GM21515 (cell line): ENCODE data around the gene LCE1F.

Experiments
- ATAC-seq: cut with Tn5 transposase; IDR thresholded peaks from one replicate; pipeline ENCODE4 v1.9.1; 2021; ENCODE audit not compliant: unreplicated experiment

The LCE1F gene, protein sequence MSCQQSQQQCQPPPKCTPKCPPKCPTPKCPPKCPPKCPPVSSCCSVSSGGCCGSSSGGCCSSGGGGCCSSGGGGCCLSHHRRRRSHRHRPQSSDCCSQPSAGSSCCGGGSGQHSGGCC

DNA sequence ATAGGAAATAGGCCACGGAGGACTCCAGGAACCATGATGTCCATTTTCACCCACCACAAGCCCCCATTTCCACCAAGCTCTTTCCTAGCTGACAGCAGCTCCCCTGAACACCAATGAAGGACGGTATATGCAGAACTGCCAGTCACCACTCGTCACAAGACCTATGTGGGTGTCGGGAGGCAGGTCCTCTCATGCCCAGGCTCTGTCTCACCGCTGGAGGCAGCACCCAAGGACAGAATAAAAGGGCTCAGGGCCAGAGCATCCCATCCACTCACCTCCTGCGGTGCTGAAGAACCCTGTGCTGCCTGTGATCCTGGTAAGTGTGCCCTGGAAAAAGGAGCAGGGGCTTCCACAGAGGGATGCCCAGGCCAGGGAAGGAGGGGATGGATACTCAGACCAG, at the start of gene LCE1F:
LCE1F (plus strand) TSS at position 266 of the 400 bp plus-strand sequence. CDS start 1,232 bp downstream, outside the sequence.
- ATAC-seq = no peak

- ATAC-seq = no peak
Observed at GRCh38 chr1:152725261-152725660, 49.7 kb upstream of the LCE1F start.

GRCh38 chr1:152728986-152729385, 46.0 kb upstream of the LCE1F start:
- ATAC-seq = no peak

GRCh38 chr1:152735648-152736047, 39.3 kb upstream of the LCE1F start:
- no peak for ATAC-seq

GRCh38 chr1:152737997-152738396, 36.9 kb upstream of the LCE1F start:
- no peak for ATAC-seq

DNA sequence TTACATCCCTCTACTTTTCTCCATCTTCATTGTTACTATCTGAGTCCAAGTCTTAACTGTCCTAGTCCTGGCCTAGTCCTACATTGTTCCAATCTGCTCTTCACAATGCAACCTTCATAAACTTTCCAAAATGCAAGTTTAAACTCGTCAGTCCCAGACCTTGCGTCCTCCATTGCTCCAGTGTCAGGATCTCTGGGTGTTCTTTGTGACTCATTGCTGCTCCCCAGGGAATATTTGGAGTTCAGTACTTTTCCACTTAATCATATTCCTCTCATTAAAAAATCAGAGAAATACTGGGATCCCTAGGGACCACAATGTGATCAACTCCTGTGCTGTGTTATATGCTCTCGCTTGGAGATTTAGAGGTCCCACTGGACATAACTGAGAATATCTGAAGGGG, 35.1 kb upstream of the LCE1F start:
- ATAC-seq = no peak

DNA sequence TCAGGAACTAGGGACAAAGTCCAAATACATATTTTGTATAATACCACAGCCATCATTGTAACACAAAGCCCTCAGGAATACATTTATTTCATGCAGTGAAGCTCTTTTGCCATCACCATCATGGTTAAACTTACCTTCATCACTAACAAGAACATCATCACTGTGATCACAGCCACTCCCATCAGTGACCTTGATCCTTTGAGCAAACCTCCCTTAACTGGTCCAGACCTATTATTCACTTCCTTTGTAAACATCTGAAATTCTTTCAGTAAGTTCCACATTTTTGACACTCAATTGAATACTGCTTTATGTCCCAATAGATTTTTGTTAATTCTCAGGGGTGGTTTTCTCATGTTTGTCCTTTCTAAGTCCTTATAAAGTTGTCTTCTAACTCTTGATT, 33.3 kb upstream of the LCE1F start:
- ATAC-seq = no peak

GRCh38 chr1:152743371-152744145, 31.4 kb upstream of the LCE1F start:
- ATAC-seq = no peak

GRCh38 chr1:152745289-152745704, 29.6 kb upstream of the LCE1F start:
- no peak for ATAC-seq

- no peak for ATAC-seq
Observed at GRCh38 chr1:152745765-152746444, 29.0 kb upstream of the LCE1F start.

GRCh38 chr1:152747831-152748230, 27.1 kb upstream of the LCE1F start:
- ATAC-seq = no peak

DNA sequence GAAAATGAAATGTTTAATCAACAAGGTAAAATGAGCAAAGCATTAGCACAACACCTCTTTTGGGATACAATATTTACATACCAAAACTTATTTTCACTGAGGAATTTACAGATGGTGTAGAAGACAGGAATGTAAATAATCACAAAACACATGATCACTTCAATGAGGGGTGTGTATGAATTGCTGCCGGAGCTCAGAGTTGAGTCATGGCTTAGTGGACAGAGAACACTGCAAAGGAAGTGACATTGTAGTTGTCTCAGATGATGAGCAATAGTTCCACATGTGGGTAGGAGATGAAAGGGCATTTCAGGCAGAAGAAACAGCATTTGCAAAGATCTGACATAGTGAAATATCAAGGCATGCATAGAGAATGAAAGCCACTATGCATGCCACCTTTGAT, 22.7 kb upstream of the LCE1F start:
- ATAC-seq = no peak

DNA sequence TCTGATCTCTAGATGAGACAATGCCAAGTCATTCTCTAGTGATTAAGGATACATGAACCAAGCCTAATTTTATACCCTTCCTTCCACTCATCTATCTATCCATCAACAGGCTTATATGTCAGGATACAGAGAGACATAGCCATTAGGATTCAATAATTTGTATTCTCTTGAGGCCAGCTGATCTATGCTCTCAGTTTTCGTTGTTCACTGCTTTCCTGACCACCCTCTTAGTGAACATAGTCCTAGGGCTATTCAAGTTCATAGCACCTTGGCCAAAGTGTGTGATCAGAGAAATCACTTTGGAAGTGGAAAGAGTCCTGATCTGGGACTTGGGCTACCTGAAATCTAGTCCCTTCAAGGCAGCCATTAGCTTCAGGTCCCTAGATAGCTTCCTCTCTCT, 21.4 kb upstream of the LCE1F start:
- ATAC-seq = no peak

DNA sequence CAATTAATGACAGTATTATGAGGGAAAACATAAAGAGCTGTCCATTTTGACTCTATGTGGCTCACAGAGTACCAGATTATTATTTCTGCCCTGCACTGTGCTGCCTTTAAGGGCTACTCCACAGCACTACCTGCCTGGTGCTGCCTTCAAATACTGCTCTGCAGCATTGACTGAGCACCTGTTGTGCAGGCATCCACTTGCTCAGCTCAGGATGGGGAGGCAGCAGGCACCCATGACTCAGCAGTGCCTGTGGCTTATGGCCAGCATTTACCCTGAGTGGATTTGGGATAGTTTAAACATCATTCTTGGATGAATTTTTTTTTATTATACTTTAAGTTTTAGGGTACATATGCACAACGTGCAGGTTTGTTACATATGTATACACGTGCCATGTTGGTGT, 18.1 kb upstream of the LCE1F start:
- no peak for ATAC-seq

DNA sequence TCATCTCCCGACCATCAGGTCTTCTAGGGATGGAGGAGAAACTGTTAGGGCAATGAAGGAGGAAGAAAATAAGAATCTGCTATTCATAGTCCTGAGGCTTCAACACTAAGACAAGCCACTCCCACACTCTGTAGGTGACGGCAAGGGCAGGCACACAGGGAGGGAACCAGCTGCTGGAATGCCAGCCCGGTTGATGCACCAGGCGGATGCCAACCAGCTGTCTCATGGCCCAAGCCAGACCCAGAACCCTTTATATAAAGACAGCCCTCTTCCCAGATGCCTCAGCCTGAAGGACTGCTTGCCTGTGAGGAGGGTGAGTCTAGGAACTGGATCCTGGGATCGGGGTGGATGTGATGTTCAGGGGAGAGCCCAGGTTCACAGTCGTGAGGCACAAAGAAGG, 17.2 kb upstream of the LCE1F start, which contains the start of gene KPRP:
KPRP (plus strand) TSS at position 279 of the 400 bp plus-strand sequence. CDS start 1,564 bp downstream, outside the sequence.
- no peak for ATAC-seq

- ATAC-seq = no peak
Observed at GRCh38 chr1:152758636-152759035, 16.3 kb upstream of the LCE1F start.

- ATAC-seq = no peak
Observed at GRCh38 chr1:152759453-152760173, 15.3 kb upstream of the LCE1F start.

DNA sequence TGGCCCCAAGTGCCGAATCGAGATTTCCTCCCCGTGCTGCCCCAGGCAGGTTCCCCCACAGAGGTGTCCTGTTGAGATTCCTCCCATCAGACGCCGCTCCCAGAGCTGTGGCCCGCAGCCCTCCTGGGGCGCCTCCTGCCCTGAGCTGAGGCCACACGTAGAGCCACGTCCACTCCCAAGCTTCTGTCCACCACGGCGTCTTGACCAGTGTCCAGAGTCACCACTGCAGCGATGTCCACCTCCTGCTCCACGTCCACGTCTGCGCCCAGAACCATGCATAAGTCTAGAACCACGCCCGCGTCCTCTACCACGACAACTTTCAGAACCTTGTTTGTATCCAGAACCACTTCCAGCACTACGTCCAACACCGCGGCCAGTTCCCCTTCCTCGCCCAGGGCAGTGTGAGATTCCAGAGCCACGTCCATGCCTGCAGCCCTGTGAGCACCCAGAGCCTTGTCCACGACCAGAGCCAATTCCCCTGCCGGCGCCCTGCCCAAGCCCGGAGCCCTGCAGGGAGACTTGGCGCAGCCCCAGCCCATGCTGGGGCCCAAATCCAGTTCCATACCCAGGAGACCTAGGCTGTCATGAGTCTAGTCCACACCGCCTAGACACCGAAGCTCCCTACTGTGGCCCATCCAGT, 14.3 kb upstream of the LCE1F start:
- ATAC-seq = no peak

DNA sequence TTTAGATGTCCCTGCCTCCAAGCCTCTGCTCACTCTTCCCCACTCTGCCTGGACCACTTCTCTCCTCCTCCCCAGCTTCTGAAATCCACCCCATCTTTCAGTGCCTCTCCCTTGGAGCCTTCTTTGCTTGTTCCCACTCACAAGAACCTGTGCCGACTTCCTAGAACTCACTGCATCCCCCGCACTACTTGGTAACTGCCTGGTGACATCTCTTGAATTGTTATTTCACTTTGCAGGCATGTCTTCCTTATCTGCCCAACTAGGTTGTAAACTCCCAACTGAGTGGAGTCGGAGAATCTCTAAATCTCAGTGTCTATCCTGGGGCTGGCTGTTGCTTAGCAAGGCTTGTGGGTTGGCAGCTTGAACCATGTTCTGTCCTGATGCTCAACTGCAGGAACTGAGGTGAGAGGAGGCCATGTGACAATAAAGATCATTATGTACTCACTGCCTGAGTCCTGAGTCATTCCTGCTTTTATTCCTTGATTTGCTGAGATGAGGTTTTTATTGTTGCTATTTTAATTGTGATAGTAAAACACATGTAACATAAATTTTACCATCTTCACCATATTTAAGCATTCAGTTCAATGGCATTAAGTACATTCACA, 13.2 kb upstream of the LCE1F start:
- ATAC-seq = no peak

DNA sequence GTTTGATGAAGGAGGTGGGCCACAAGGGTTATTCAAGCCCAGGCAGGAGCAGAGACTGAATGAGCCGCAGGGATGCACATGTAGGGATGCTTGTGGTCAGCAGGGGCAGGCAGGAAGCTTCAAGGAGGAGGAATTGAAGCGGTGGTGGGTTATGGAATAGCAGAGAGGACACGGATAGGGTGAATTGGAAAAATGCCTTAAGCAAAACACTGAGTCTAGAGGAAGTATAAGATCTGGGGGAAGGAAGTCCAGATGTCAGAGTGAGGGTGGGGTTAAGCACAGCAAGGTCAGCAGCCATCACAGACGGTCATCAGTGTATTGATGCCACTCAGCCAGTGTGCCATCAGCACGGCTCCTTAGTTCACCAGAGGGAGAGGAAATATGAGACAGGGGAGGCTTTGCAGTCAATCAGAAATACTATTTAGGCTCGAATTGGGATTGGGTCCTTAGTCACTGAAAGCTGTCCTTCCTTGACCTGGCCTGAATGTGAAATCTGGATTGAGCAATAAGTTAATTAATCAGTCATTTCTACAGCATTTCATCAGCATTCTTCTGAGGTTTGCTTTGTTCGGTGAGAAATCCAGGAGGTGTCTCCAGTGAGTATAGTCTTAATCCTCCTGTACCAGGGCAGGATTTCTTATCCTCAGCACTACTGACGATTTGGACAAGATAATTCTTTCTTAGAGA, 6.0 kb upstream of the LCE1F start:
- no peak for ATAC-seq
